ENCODE results near the gene ARHGAP29. TPM values are rescaled to one million over a fixed set of nuclear protein-coding genes. Genes with fewer than 3 reads are reported as not detected.

The ARHGAP29 gene
- total and polyA plus RNA-seq, 2 of the 4 experiments (the other 2 are of a cell fraction), result 19.1 to 30.3 TPM

GRCh38 chr1:94282143-94282711 is 44.8 kb upstream of the ARHGAP29 start:
- no TSS peak for BruUV-seq (replicated peaks)
- Histone ChIP-seq H4K8ac (ENCODE audit: low read depth in 2 of 2, low read length in 2 of 2) (no peak overlapping the region), H3K14ac (replicated peaks; ENCODE audit: low read depth, low read length) (no peak overlapping the region), H2BK120ac (ENCODE audit: low read depth, low read length) (no peak overlapping the region), H2AFZ (replicated peaks; ENCODE audit: low read length, poor library complexity) (no peak overlapping the region), H3K4me2 (ENCODE audit: low read depth, low read length) (no peak overlapping the region), H2BK15ac (ENCODE audit: low read depth, low read length) (no peak overlapping the region), H2BK5ac (ENCODE audit: low read depth, low read length, poor library complexity, severe bottlenecking) (no peak overlapping the region), H3K4me1 (ENCODE audit: control insufficient read depth, insufficient read depth, low read length) (peaks cover 9% of the 10 kb centered on the region), H3K18ac (ENCODE audit: low read depth, low read length) (no peak overlapping the region), H3K9me1 (ENCODE audit: insufficient read depth, low read length) (peaks cover 8% of the 10 kb centered on the region; the same call in 1 of the 2 replicates), H4K5ac (ENCODE audit: low read depth, low read length) (no peak overlapping the region), H3K56ac (ENCODE audit: extremely low read depth, insufficient read depth, low read length) (no peak overlapping the region), H3K4me3 (ENCODE audit: insufficient read depth, low read depth, low read length) (no peak overlapping the region), H3K4ac (ENCODE audit: low read depth, low read length) (no peak overlapping the region), H2AK5ac (ENCODE audit: low read depth, low read length) (no peak overlapping the region; the same call in 1 of the 2 replicates), H3K79me1 (ENCODE audit: low read depth in 1 of 2, low read length in 2 of 2) (no peaks in the 10 kb centered on the region), H3K36me3 (ENCODE audit: control insufficient read depth, insufficient read depth, low read length) (no peaks in the 10 kb centered on the region), H4K20me1 (ENCODE audit: insufficient read depth, low read length) (no peaks in the 10 kb centered on the region), H4K91ac (ENCODE audit: insufficient read depth, low read depth, low read length) (no peak overlapping the region), H3K9me3 (ENCODE audit: control insufficient read depth, insufficient read depth, low read length) (0 out of 2 replicates have a peak, but pooled peaks cover 2% of the 10 kb centered on the region), H3K27me3 (ENCODE audit: control insufficient read depth, insufficient read depth, low read length) (no peaks in the 10 kb centered on the region), H3K27ac (ENCODE audit: insufficient read depth, low read length) (no peak overlapping the region), H2BK20ac (ENCODE audit: low read depth, low read length) (no peak overlapping the region), H3K23ac (ENCODE audit: low read depth, low read length) (no peak overlapping the region), H2AK9ac (replicated peaks; ENCODE audit: low read depth, low read length, poor library complexity) (no peak overlapping the region), H3K9ac (ENCODE audit: low read depth, low read length) (no peak overlapping the region)
- ChIA-PET CTCF (no interaction called here), POLR2A (ENCODE audit: unreplicated experiment) (no interaction called here)
- no CpG with 5 or more reads among the region's 5 CpGs for WGBS, 2 experiments (ENCODE audit: extremely low coverage in 2 of 2, insufficient read length in 1 of 2)
- in situ Hi-C loops (cut with MboI; ENCODE audit: low sequenced_read_pairs), result no loop called here
- intact Hi-C loops (cut with micrococcal nuclease), result no loop called here
- TF ChIP-seq, protein P1, sequence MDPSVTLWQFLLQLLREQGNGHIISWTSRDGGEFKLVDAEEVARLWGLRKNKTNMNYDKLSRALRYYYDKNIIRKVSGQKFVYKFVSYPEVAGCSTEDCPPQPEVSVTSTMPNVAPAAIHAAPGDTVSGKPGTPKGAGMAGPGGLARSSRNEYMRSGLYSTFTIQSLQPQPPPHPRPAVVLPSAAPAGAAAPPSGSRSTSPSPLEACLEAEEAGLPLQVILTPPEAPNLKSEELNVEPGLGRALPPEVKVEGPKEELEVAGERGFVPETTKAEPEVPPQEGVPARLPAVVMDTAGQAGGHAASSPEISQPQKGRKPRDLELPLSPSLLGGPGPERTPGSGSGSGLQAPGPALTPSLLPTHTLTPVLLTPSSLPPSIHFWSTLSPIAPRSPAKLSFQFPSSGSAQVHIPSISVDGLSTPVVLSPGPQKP (IDR thresholded peaks at IDR 0.05; ENCODE audit: borderline replicate concordance, low read depth, low read length), result no peak
- no peak for TF ChIP-seq CEBPB (IDR thresholded peaks at IDR 0.05; ENCODE audit: low read depth, low read length)
- no peak for TF ChIP-seq RCOR1 (IDR thresholded peaks at IDR 0.05; ENCODE audit: insufficient replicate concordance, low read length)
- TF ChIP-seq BHLHE40 (IDR thresholded peaks at IDR 0.05; ENCODE audit: low read depth, low read length), result no peak
- no peak for TF ChIP-seq RFX5 (IDR thresholded peaks at IDR 0.05; ENCODE audit: low read depth, low read length)
- no peak for TF ChIP-seq SMC3 (IDR thresholded peaks at IDR 0.05; ENCODE audit: low read depth, low read length)
- no peak for TF ChIP-seq CTCF (conservative IDR thresholded peaks at IDR 0.05; ENCODE audit: low read depth, low read length)
- no peak for TF ChIP-seq RAD21 (IDR thresholded peaks at IDR 0.05; ENCODE audit: low read length)
- no peak for TF ChIP-seq FOS (IDR thresholded peaks at IDR 0.05; ENCODE audit: low read depth, low read length)
- TF ChIP-seq POLR2A (IDR thresholded peaks at IDR 0.05; ENCODE audit: low read depth, low read length), result no peak
- TF ChIP-seq, protein P2, sequence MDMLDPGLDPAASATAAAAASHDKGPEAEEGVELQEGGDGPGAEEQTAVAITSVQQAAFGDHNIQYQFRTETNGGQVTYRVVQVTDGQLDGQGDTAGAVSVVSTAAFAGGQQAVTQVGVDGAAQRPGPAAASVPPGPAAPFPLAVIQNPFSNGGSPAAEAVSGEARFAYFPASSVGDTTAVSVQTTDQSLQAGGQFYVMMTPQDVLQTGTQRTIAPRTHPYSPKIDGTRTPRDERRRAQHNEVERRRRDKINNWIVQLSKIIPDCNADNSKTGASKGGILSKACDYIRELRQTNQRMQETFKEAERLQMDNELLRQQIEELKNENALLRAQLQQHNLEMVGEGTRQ (IDR thresholded peaks at IDR 0.05; ENCODE audit: low read depth, low read length), result no peak
- TF ChIP-seq MXI1 (IDR thresholded peaks at IDR 0.05; ENCODE audit: borderline replicate concordance, low read depth, low read length), result no peak
- no peak for TF ChIP-seq MAFK (IDR thresholded peaks at IDR 0.05; ENCODE audit: low read depth, low read length)
- no peak for TF ChIP-seq MAZ (IDR thresholded peaks at IDR 0.05; ENCODE audit: borderline replicate concordance, low read depth, low read length)
- no peak for TF ChIP-seq CHD1 (IDR thresholded peaks at IDR 0.05; ENCODE audit: low read depth, low read length)
- no peak for TF ChIP-seq NFE2L2 (IDR thresholded peaks at IDR 0.05; ENCODE audit: low read depth, low read length)
- dilution Hi-C loops (cut with HindIII; ENCODE audit: low sequenced_read_pairs, unreplicated experiment), result no loop called here
- DNase-seq (no peak), ATAC-seq (ENCODE audit: low read depth) (no peak)

Data from IMR-90 (cell line).